Right lobe of liver (tissue), 6 donors: ENCODE data around the gene CCR9. TPM values are rescaled to one million over a fixed set of nuclear protein-coding genes. Genes with fewer than 3 reads are reported as not detected.

Experiments used
- ATAC-seq, 4 donors: fragments of 200-7000 bp; cut with Tn5 transposase; one replicate each; pipeline ENCODE4 v1.9.1; 2020; ENCODE audit warnings: mild to moderate bottlenecking in 4 of 4, moderate library complexity in 4 of 4
- DNase-seq, 3 donors: peaks; one replicate each; pipeline ENCODE4 v3.0.0-alpha.2; 2020
- H3K27ac ChIP-seq, 3 donors: fragments of 200-600 bp; one replicate each; pipeline ENCODE4 v1.8.0; 2022
- H3K27me3 ChIP-seq, 2 donors: fragments of 200-600 bp; one replicate each; pipeline ENCODE4 v1.8.0; 2022
- H3K36me3 ChIP-seq, 4 donors: fragments of 200-600 bp; sonication (generic) in 1 of 4; one replicate each; pipeline versions ENCODE4 v1.5.1 to v1.8.0; 2017 to 2022; ENCODE audit warnings: control low read depth in 1 of 4
- H3K4me1 ChIP-seq, 4 donors: fragments of 200-600 bp; sonication (generic) in 1 of 4; one replicate each; pipeline versions ENCODE4 v1.5.1 to v1.8.0; 2017 to 2022; ENCODE audit warnings: control low read depth in 1 of 4
- H3K4me3 ChIP-seq, 3 donors: fragments of 200-600 bp; one replicate each; pipeline ENCODE4 v1.8.0; 2022
- H3K9me3 ChIP-seq, 4 donors: fragments of 200-600 bp; sonication (generic) in 1 of 4; one replicate each; pipeline versions ENCODE4 v1.5.1 to v1.8.0; 2017 to 2022; ENCODE audit warnings: control low read depth in 1 of 4
- POLR2A ChIP-seq: fragments of 450-650 bp; IDR thresholded peaks from one replicate; pipeline ENCODE4 v1.6.1; 2017; ENCODE audit warnings: antibody characterized with exemption, mild to moderate bottlenecking
- WGBS: methylation state at CpG from one replicate; pipeline ENCODE4 v1.1.6; 2018; ENCODE audit warnings: low coverage, low lambda C conversion rate; ENCODE audit not compliant: insufficient coverage; ENCODE audit errors: missing lambda C conversion rate; 5-methylcytosine and 5-hydroxymethylcytosine counted together
- intact Hi-C, 2 donors: fragments of 100-400 bp; cut with DNase I; formaldehyde crosslinking; loops; one replicate each; pipeline versions ENCODE4 v1.11.2 to v1.14.1; 2022
- total RNA-seq, 6 experiments: library from RNA; depleted of rRNA in 2 of 6; stranded (reverse); fragments of >200 nt in 2 of 6; fragmentation: NEBNext Ultra II Directional in 3 of 6; extraction: Animal tissue kit (Norgen Biotek cat#: 25700) in 3 of 6; gene quantifications; one replicate each; pipeline versions ENCODE4 v1.1.0 to v1.2.4, GENCODE V29; 2016 to 2023
- TF ChIP-seq, protein P1 (sequence below), 4 donors: fragments of 200-600 bp in 3 of 4; fragments of 450-650 bp in 1 of 4; IDR thresholded peaks; one replicate each; pipeline versions ENCODE4 v1.5.1 to v1.8.0; 2016 to 2022; ENCODE audit warnings: antibody characterized with exemption in 4 of 4, mild to moderate bottlenecking in 2 of 4
- donor health status: DM: no; HTN: yes; CAD: no.
- donor health status: DM: no; HTN: no; CAD: no.
- donor health status: DM: no; HTN: no; CAD: no.
- donor health status: DM: no; HTN: yes; CAD: no.
- donor health status: DM: no; HTN: yes; CAD: no.

The CCR9 gene
- total RNA-seq, 6 experiments from 2014 or later, result 0.07 to 0.09 (median 0.07) TPM; not detected in 3

DNA sequence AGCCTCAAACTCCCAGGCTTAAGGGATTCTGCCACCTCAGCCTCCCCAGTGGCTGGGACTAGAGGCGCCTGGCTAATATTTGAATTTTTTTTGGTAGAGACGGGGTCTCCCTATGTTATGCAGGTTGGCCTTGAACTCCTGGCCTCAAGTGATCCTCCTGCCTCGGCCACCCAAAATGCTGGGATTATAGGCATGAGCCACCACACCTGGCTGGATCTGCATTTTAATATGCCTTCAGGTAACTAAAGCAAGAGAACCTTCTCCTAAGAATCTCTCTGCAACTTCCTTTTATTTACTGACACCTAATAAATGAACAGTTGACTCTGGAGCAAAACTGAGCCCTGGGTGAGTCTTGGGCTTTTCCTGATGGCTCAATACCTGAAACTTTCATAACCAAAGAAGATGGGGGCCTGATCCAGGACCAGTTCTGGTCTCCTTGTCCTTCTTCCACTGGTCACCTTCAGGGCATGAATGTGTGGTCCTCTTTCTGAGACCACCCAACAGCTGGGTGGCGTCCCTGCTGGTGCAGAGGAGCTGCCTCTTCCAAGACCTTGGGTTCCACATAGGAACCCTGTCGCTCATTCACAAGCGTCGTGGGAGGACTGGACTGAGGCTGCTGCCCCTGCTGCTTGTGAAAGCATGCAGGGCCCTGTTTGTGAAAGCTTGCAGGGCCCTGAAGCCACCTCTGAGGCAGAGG, 28.2 kb downstream of the CCR9 start:
- 100% methylated on average over 1 of the region's 7 CpGs for WGBS
- intact Hi-C loops, result no loop called here
- Histone ChIP-seq H3K9me3 (no peaks in the 10 kb centered on the region), H3K4me1 (no peaks in the 10 kb centered on the region), H3K27ac (no peak overlapping the region), H3K36me3 (no peaks in the 10 kb centered on the region), H3K27me3 (no peaks in the 10 kb centered on the region), H3K4me3 (no peak overlapping the region)
- ATAC-seq (no peak), DNase-seq (no peak)
- TF ChIP-seq, protein P1, sequence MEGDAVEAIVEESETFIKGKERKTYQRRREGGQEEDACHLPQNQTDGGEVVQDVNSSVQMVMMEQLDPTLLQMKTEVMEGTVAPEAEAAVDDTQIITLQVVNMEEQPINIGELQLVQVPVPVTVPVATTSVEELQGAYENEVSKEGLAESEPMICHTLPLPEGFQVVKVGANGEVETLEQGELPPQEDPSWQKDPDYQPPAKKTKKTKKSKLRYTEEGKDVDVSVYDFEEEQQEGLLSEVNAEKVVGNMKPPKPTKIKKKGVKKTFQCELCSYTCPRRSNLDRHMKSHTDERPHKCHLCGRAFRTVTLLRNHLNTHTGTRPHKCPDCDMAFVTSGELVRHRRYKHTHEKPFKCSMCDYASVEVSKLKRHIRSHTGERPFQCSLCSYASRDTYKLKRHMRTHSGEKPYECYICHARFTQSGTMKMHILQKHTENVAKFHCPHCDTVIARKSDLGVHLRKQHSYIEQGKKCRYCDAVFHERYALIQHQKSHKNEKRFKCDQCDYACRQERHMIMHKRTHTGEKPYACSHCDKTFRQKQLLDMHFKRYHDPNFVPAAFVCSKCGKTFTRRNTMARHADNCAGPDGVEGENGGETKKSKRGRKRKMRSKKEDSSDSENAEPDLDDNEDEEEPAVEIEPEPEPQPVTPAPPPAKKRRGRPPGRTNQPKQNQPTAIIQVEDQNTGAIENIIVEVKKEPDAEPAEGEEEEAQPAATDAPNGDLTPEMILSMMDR (IDR thresholded peaks at IDR 0.05), result no peak
- TF ChIP-seq POLR2A, result no peak

DNA sequence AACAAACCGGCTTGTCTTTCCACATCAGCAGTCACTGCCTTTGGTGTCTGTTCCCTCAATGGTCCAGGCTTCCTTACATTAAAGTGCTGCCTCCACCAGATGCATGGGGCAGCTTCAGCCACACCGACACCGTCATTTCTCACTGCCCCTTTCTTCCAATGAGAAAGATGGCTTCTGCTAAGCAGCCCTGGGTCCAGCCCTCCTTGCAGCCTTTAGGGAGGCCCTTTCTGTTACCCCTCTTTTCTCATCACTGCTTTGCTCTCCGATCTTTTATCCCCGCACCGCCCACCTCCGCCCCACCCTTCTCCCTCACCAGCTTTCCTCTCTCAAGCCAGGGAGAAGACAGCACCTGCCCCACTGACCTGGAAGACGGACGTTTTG, 28.7 kb downstream of the CCR9 start:
- Histone ChIP-seq H3K36me3 (no peaks in the 10 kb centered on the region), H3K27ac (no peak overlapping the region), H3K27me3 (no peaks in the 10 kb centered on the region), H3K4me1 (no peaks in the 10 kb centered on the region), H3K4me3 (no peak overlapping the region), H3K9me3 (no peaks in the 10 kb centered on the region)
- no peak for TF ChIP-seq POLR2A
- TF ChIP-seq, protein P1 (IDR thresholded peaks at IDR 0.05), result no peak
- ATAC-seq (no peak), DNase-seq (no peak)
- 76% methylated on average over 2 of the region's 9 CpGs for WGBS
- intact Hi-C loops, result no loop called here

DNA sequence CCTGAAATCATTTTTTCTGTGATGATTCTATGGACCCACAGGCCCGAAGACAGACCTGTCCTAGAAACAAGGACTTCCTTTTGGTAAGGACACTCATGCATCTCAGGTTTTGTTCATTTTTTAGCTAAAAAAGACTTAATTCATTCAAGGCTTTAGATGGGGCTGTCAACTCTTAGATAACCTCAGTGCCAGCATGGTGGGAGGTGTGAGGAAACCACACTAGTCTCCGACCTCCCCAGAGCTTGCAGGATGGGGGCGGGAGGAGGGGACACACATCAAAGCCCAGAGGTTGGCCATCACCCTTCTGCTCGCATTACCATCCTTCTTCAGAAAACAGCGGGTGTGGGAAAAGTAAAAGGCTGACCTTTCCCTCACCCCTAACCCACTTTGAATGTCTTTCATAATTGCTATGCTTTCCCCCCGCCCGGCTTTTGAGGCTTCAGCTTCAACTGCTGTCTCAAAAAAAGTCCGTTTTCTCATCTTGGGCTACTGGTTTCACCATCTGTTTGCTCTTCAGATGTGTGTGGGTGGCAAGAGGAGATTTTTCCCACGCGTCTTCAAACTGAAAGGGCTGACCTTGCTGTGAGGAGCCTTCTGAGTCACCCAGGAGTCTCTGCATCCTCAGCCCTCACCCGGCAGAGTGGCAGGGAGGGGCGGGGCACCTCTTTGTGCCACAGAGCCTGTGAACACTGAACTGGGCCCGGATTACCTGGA, 29.3 kb downstream of the CCR9 start:
- WGBS, result 55% methylated on average over 10 of the region's 13 CpGs
- no peaks in the 10 kb centered on the region for H3K27me3 ChIP-seq
- no peaks in the 10 kb centered on the region for H3K9me3 ChIP-seq
- intact Hi-C loops, result no loop called here
- H3K27ac ChIP-seq, result no peak overlapping the region
- no peaks in the 10 kb centered on the region for H3K4me1 ChIP-seq
- no peak overlapping the region for H3K4me3 ChIP-seq
- ATAC-seq (peak; percentile 24 to 43 (median 26)), DNase-seq (no peak)
- no peaks in the 10 kb centered on the region for H3K36me3 ChIP-seq
- no peak for TF ChIP-seq POLR2A
- TF ChIP-seq, protein P1 (IDR thresholded peaks at IDR 0.05), result no peak

DNA sequence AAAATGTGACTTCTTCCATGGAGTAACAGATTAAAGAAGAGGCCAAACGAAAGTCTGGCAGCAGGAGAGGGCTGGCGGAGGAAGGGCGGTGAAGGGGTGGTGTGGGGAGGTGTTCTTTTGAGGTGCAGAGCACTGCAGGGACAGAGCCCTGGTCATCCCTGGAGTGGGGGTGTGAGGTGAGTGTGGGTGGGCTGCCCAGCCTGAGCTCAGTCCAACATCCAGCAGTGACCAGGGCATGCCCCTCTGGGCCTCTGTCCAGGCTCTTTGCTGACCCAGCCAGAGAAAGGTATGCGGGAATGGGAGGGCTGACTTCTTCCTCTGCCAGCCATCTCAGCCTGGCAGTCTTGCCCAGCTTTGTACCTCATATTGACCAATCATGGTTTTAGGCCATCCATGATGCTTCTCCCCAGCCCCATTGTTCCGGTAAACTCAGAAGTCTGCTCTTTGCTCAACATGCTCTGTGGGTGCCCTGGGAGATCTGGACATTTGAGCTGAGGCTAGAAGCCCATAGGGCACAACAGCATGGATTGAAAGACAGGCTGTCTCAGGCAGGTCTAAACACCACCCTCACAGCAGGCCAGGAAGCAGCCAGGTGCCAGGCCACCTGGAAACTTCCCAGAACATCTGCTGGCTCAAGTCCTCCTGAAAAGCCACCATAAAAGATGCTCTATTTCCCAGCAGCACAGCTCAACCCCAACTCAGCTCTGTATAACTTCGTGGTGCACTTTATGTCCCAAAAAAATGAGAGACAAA, 31.0 kb downstream of the CCR9 start:
- Histone ChIP-seq H3K4me3 (no peak overlapping the region), H3K9me3 (no peaks in the 10 kb centered on the region), H3K36me3 (peaks cover 0 to 11% (median 3%) of the 10 kb centered on the region in 4 donors), H3K4me1 (no peaks in the 10 kb centered on the region), H3K27me3 (no peaks in the 10 kb centered on the region), H3K27ac (no peak overlapping the region)
- 83% methylated on average over 4 of the region's 6 CpGs for WGBS
- ATAC-seq (no peak), DNase-seq (no peak)
- intact Hi-C loops, result no loop called here
- TF ChIP-seq POLR2A, result no peak
- TF ChIP-seq, protein P1 (IDR thresholded peaks at IDR 0.05), result no peak
